Endodermal cell (in vitro differentiated cells): ENCODE measurements around the gene HBZ. TPM values are rescaled to one million over a fixed set of nuclear protein-coding genes. Genes with fewer than 3 reads are reported as not detected.
A peak's percentile ranks its signal among the peaks of the same experiment; 100 is the strongest.

ENCODE experiments used
- DNase-seq: peaks from one replicate; pipeline ENCODE4 v3.0.0-alpha.2; 2017
- H3K27ac ChIP-seq: 2 replicates; pipeline ENCODE4 v1.5.1; 2013; ENCODE audit warnings: mild to moderate bottlenecking, low read depth, low read length, moderate library complexity
- H3K27me3 ChIP-seq: 2 replicates; pipeline ENCODE4 v1.6.1; 2013; ENCODE audit warnings: mild to moderate bottlenecking, low read length, moderate library complexity; ENCODE audit not compliant: insufficient read depth, control insufficient read depth, poor library complexity, severe bottlenecking
- H3K36me3 ChIP-seq: 2 replicates; pipeline ENCODE4 v1.7.0; 2013; ENCODE audit warnings: mild to moderate bottlenecking, low read length, moderate library complexity; ENCODE audit not compliant: control insufficient read depth, insufficient read depth
- H3K4me1 ChIP-seq: one replicate; pipeline ENCODE4 v1.7.0; 2013; ENCODE audit warnings: low read length; ENCODE audit not compliant: control insufficient read depth, insufficient read depth
- H3K4me3 ChIP-seq: 2 replicates; pipeline ENCODE4 v1.5.1; 2013; ENCODE audit warnings: mild to moderate bottlenecking, low read length, moderate library complexity
- H3K9ac ChIP-seq: 2 replicates; pipeline ENCODE4 v1.6.1; 2013; ENCODE audit warnings: mild to moderate bottlenecking, low read length, moderate library complexity; ENCODE audit not compliant: poor library complexity, severe bottlenecking; ENCODE audit errors: extremely low read depth
- H3K9me3 ChIP-seq: 2 replicates; pipeline ENCODE4 v1.6.1; 2013; ENCODE audit warnings: mild to moderate bottlenecking, low read length, moderate library complexity; ENCODE audit not compliant: control insufficient read depth
- H3K27ac Mint-ChIP-seq: 2 replicates; pipeline ENCODE4 v1.8.0; 2020; ENCODE audit warnings: mixed read lengths
- H3K27me3 Mint-ChIP-seq: 2 replicates; pipeline ENCODE4 v1.8.0; 2021; ENCODE audit warnings: mild to moderate bottlenecking, mixed read lengths; ENCODE audit not compliant: insufficient read depth
- H3K36me3 Mint-ChIP-seq: 2 replicates; pipeline ENCODE4 v1.8.0; 2020; ENCODE audit warnings: low read depth, mixed read lengths
- H3K4me1 Mint-ChIP-seq: 2 replicates; pipeline ENCODE4 v1.8.0; 2020; ENCODE audit warnings: mixed read lengths
- H3K4me3 Mint-ChIP-seq: 2 replicates; pipeline ENCODE4 v1.8.0; 2020; ENCODE audit warnings: mild to moderate bottlenecking, moderate library complexity, mixed read lengths
- H3K9me3 Mint-ChIP-seq: 2 replicates; pipeline ENCODE4 v1.8.0; 2020; ENCODE audit warnings: mild to moderate bottlenecking, mixed read lengths
- WGBS, 2 experiments: methylation state at CpG; one replicate each; pipeline versions ENCODE4 v1.1.5 to v1.1.7; 2013; ENCODE audit warnings: missing lambda C conversion rate in 2 of 2, mixed read lengths in 1 of 2; ENCODE audit not compliant: insufficient coverage in 1 of 2, insufficient read length in 1 of 2; 5-methylcytosine and 5-hydroxymethylcytosine counted together
- total RNA-seq, 2 donors: library from RNA; stranded (reverse); fragmentation: NEBNext Ultra II Directional in 1 of 2; extraction: Animal tissue kit (Norgen Biotek cat#: 25700) in 1 of 2; gene quantifications; 2 replicates in 1 of 2; 3 replicates in 1 of 2; pipeline ENCODE4 v1.2.1, GENCODE V29; 2021
- TF ChIP-seq, protein P1 (sequence below): fragments of 200-600 bp; sonication (generic); conservative IDR thresholded peaks from 2 replicates; pipeline ENCODE4 v1.5.0; 2021; ENCODE audit warnings: antibody characterized with exemption, mild to moderate bottlenecking

HBZ gene
- total RNA-seq, 2 donors from 2014 or later, result not detected

DNA sequence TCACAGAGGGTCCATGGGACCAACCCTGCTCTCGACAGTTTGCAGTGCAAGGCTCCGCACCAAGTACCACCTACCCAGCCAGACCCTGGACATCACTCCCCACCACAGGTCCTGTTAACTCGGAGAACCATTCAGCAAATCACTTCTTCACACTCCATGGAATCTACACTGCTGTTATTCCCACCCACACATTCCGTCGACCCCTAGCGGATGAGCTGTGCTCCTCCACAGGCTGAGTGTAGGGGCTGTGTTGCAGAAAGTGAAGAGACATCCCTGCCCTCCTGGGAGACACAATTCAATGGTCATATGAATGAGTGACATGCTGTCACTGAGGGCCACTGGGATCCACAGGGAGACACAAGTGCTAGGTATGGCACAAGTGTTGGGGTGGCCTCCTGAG lies 46.9 kb upstream of the HBZ start:
- no peaks in the 10 kb centered on the region for H3K9me3 ChIP-seq
- H3K9ac ChIP-seq, result no peak overlapping the region
- H3K27ac Mint-ChIP-seq, result no peak overlapping the region
- no peak overlapping the region for H3K27ac ChIP-seq
- H3K4me3 ChIP-seq, result no peak overlapping the region
- H3K36me3 Mint-ChIP-seq, result peaks cover 38% of the 10 kb centered on the region
- peaks cover 3% of the 10 kb centered on the region for H3K4me1 ChIP-seq
- TF ChIP-seq, protein P1, sequence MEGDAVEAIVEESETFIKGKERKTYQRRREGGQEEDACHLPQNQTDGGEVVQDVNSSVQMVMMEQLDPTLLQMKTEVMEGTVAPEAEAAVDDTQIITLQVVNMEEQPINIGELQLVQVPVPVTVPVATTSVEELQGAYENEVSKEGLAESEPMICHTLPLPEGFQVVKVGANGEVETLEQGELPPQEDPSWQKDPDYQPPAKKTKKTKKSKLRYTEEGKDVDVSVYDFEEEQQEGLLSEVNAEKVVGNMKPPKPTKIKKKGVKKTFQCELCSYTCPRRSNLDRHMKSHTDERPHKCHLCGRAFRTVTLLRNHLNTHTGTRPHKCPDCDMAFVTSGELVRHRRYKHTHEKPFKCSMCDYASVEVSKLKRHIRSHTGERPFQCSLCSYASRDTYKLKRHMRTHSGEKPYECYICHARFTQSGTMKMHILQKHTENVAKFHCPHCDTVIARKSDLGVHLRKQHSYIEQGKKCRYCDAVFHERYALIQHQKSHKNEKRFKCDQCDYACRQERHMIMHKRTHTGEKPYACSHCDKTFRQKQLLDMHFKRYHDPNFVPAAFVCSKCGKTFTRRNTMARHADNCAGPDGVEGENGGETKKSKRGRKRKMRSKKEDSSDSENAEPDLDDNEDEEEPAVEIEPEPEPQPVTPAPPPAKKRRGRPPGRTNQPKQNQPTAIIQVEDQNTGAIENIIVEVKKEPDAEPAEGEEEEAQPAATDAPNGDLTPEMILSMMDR, result peak; percentile 27
- H3K27me3 ChIP-seq, result no peaks in the 10 kb centered on the region
- H3K9me3 Mint-ChIP-seq, result no peaks in the 10 kb centered on the region
- peaks cover 5% of the 10 kb centered on the region for H3K36me3 ChIP-seq
- H3K27me3 Mint-ChIP-seq, result no peaks in the 10 kb centered on the region
- no peak overlapping the region for H3K4me3 Mint-ChIP-seq
- no peaks in the 10 kb centered on the region for H3K4me1 Mint-ChIP-seq
- peak; percentile 68 for DNase-seq
- WGBS, 2 experiments, result 85 to 100% methylated on average over 2 to 6 of the region's 6 CpGs

DNA sequence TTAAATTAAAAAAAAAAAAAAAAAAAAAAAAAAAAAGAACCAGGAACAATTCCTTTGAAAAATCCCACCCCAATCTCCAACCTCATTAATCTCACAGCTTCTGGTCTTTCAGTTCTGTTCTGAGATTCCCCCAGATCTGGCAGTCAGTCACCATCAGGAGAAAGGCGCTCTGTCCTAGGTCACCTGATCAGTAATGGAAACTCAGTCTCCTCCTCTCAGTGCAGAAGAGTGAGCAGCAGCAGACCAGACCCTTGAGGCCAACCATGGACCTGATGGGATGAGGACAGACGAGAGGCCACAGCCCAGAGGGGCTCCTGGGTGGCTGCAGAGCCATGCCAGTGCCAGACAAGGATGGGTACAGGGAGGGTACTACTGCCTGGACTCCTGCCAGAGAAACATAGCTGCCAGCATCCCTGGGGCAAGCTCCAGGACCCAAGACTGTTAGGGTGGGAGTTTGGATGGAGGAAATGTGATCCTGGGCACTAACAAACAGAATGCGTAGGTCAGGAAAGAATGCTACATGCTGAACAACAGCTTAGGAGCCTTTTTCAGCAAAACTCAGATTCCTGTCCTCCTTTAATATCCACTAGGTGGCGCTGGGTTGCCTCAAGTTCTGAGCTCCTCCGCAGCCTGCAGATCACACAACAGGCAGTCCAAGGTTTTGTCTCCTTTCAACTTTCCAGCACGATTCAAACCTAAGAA lies 45.7 kb upstream of the HBZ start:
- peaks cover 9% of the 10 kb centered on the region for H3K36me3 ChIP-seq
- peak; percentile 79 for DNase-seq
- TF ChIP-seq, protein P1, result peak; percentile 91
- WGBS, 2 experiments, result 46 to 47% methylated on average over 6 of the region's 6 CpGs
- H3K27me3 ChIP-seq, result no peaks in the 10 kb centered on the region
- no peaks in the 10 kb centered on the region for H3K27me3 Mint-ChIP-seq
- no peaks in the 10 kb centered on the region for H3K4me1 Mint-ChIP-seq
- no peaks in the 10 kb centered on the region for H3K9me3 ChIP-seq
- H3K9me3 Mint-ChIP-seq, result no peaks in the 10 kb centered on the region
- H3K27ac Mint-ChIP-seq, result no peak overlapping the region
- peaks cover 42% of the 10 kb centered on the region for H3K36me3 Mint-ChIP-seq
- no peak overlapping the region for H3K4me3 ChIP-seq
- no peak overlapping the region for H3K9ac ChIP-seq
- H3K27ac ChIP-seq, result no peak overlapping the region
- H3K4me3 Mint-ChIP-seq, result no peak overlapping the region
- H3K4me1 ChIP-seq, result peaks cover 3% of the 10 kb centered on the region

DNA sequence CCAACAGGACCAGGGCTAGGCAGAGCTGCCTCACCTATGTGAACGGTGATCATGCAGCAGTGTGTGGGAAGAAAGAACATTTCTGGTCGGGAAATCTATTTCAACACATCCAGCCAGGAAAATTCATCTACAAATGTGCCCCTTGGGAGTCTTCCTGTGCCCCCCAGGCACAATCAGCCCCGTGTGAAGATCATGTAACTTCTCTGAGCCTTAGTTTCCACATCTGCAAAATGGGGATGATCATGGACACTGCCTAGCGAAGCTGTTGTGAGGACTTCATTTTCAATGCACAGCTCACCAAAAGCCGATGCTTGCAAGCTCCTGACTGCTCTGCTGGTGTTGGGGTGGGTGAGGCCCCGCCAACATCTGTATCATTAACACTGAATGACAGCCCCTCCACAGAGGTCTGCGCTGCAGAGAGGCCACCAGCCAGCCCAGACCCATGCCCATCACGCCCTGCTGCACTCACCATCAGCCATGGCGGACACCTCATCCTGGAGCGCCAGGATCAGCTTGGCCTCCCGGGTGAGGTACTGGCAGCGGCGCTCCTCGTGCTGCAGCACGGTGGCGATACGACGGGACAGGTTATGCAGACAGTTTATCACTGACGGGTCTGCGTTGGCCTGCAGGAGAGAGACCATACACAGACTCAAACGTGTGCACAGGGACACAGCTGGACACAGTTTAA lies 40.1 kb upstream of the HBZ start:
- DNase-seq, result no peak
- WGBS, 2 experiments, result 94 to 95% methylated on average over 21 of the region's 21 CpGs
- H3K36me3 ChIP-seq, result peaks cover 21% of the 10 kb centered on the region
- no peak overlapping the region for H3K4me3 ChIP-seq
- no peaks in the 10 kb centered on the region for H3K27me3 ChIP-seq
- H3K27ac ChIP-seq, result no peak overlapping the region
- Mint-ChIP-seq H3K36me3 (peaks cover 53% of the 10 kb centered on the region), H3K4me3 (no peak overlapping the region), H3K4me1 (peaks cover 6% of the 10 kb centered on the region), H3K9me3 (no peaks in the 10 kb centered on the region), H3K27me3 (no peaks in the 10 kb centered on the region), H3K27ac (no peak overlapping the region)
- no peaks in the 10 kb centered on the region for H3K9me3 ChIP-seq
- H3K4me1 ChIP-seq, result peaks cover 4% of the 10 kb centered on the region
- no peak overlapping the region for H3K9ac ChIP-seq
- TF ChIP-seq, protein P1, result no peak
